Uterus (tissue), 2 donors: ENCODE data around the gene PATE1.
"Not testable (repeated sequence)": the region's sequence is repeated elsewhere in the genome, so short reads cannot be mapped to it uniquely, and the experiment has no call there.

Source experiments
- POLR2A ChIP-seq, 2 donors: fragments of 450-650 bp; IDR thresholded peaks; one replicate each; pipeline ENCODE4 v1.6.1; 2016; ENCODE audit warnings: antibody characterized with exemption in 2 of 2, mild to moderate bottlenecking in 1 of 2, moderate library complexity in 1 of 2
- TF ChIP-seq, protein P1 (sequence below), 4 experiments: fragments of 200-600 bp in 2 of 4; fragments of 450-650 bp in 2 of 4; sonication (generic) in 2 of 4; IDR thresholded peaks; one replicate each; pipeline ENCODE4 v1.5.1; 2016 to 2019; ENCODE audit warnings: antibody characterized with exemption in 4 of 4, mild to moderate bottlenecking in 2 of 4, moderate library complexity in 1 of 4

DNA sequence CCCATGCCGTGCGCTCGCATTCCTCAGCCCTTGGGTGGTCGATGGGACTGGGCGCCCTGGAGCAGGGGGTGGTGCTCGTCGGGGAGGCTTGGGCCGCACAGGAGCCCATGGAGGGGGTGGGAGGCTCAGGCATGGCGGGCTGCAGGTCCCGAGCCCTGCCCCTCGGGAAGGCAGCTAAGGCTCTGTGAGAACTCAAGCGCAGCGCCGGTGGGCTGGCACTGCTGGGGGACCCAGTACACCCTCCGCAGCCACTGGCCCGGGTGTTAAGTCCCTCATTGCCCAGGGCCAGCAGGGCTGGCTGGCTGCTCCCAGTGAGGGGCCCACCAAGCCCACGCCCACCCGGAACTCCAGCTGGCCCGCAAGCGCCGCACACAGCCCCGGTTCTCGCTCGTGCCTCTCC is 41.4 kb upstream of the PATE1 start:
- TF ChIP-seq POLR2A (IDR thresholded peaks at IDR 0.05), result not testable (repeated sequence)
- TF ChIP-seq, protein P1, sequence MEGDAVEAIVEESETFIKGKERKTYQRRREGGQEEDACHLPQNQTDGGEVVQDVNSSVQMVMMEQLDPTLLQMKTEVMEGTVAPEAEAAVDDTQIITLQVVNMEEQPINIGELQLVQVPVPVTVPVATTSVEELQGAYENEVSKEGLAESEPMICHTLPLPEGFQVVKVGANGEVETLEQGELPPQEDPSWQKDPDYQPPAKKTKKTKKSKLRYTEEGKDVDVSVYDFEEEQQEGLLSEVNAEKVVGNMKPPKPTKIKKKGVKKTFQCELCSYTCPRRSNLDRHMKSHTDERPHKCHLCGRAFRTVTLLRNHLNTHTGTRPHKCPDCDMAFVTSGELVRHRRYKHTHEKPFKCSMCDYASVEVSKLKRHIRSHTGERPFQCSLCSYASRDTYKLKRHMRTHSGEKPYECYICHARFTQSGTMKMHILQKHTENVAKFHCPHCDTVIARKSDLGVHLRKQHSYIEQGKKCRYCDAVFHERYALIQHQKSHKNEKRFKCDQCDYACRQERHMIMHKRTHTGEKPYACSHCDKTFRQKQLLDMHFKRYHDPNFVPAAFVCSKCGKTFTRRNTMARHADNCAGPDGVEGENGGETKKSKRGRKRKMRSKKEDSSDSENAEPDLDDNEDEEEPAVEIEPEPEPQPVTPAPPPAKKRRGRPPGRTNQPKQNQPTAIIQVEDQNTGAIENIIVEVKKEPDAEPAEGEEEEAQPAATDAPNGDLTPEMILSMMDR (IDR thresholded peaks at IDR 0.05), result not testable (repeated sequence)
